WTC11 (cell line): ENCODE data around the gene SUCLG2. TPM values are rescaled to one million over a fixed set of nuclear protein-coding genes. Genes with fewer than 3 reads are reported as not detected.

ENCODE experiments used
- ATAC-seq: fragments of 200-7000 bp; cut with Tn5 transposase; 2 replicates; pipeline ENCODE4 v1.10.0; 2021; ENCODE audit warnings: mild to moderate bottlenecking, moderate library complexity
- CTCF ChIA-PET: fragments of 300-600 bp; sonication (Branson Sonifier 250); formaldehyde crosslinking; loops from one replicate; lab custom pipeline; 2021; ENCODE audit warnings: antibody characterized with exemption; lab: Charles Lee
- POLR2A ChIA-PET: fragments of 350-600 bp; sonication (Branson Sonifier 250); formaldehyde crosslinking; loops from one replicate; lab custom pipeline; 2021; ENCODE audit warnings: antibody characterized with exemption; lab: Charles Lee
- DNase-seq: peaks from one replicate; pipeline ENCODE4 v3.0.0; 2021; ENCODE audit warnings: low spot score
- H3K27ac Mint-ChIP-seq: 2 replicates; pipeline ENCODE4 v1.8.0; 2021; ENCODE audit warnings: mixed read lengths
- H3K27me3 Mint-ChIP-seq: 2 replicates; pipeline ENCODE4 v1.8.0; 2021; ENCODE audit warnings: low read depth, mild to moderate bottlenecking, moderate library complexity, mixed read lengths
- H3K36me3 Mint-ChIP-seq: 2 replicates; pipeline ENCODE4 v1.8.0; 2021; ENCODE audit warnings: mixed read lengths
- H3K4me1 Mint-ChIP-seq: 2 replicates; pipeline ENCODE4 v1.8.0; 2022; ENCODE audit warnings: mixed read lengths
- H3K4me3 Mint-ChIP-seq: 2 replicates; pipeline ENCODE4 v1.8.0; 2021; ENCODE audit warnings: mild to moderate bottlenecking, moderate library complexity, mixed read lengths
- H3K9me3 Mint-ChIP-seq: 2 replicates; pipeline ENCODE4 v1.8.0; 2021; ENCODE audit warnings: mixed read lengths
- AFF4 ChIP-seq: sonication (generic); formaldehyde crosslinking; IDR thresholded peaks from 2 replicates; pipeline ENCODE4 v1.8.1; 2023; ENCODE audit warnings: mild to moderate bottlenecking, missing genetic modification reagents, borderline replicate concordance
- CDX4 ChIP-seq: fragments of 250-450 bp; sonication (Bioruptor Pico); IDR thresholded peaks from 2 replicates; pipeline ENCODE4 v1.9.0; 2021; ENCODE audit warnings: moderate library complexity, mild to moderate bottlenecking, inconsistent platforms, borderline replicate concordance
- CREM ChIP-seq: sonication (generic); formaldehyde crosslinking; IDR thresholded peaks from 2 replicates; pipeline ENCODE4 v1.8.1; 2022; ENCODE audit warnings: mild to moderate bottlenecking, missing genetic modification reagents, moderate library complexity
- E2F4 ChIP-seq: sonication (generic); formaldehyde crosslinking; IDR thresholded peaks from 2 replicates; pipeline ENCODE4 v1.8.1; 2022; ENCODE audit warnings: low read depth, mild to moderate bottlenecking, moderate library complexity, missing genetic modification reagents, borderline replicate concordance
- ETV6 ChIP-seq: sonication (generic); formaldehyde crosslinking; IDR thresholded peaks from 2 replicates; pipeline ENCODE4 v1.8.1; 2022; ENCODE audit warnings: mild to moderate bottlenecking, missing genetic modification reagents
- FOXJ3 ChIP-seq: sonication (generic); formaldehyde crosslinking; IDR thresholded peaks from 2 replicates; pipeline ENCODE4 v1.9.0; 2021; ENCODE audit warnings: missing genetic modification reagents, mild to moderate bottlenecking, borderline replicate concordance
- FOXP1 ChIP-seq: sonication (generic); formaldehyde crosslinking; IDR thresholded peaks from 2 replicates; pipeline ENCODE4 v1.8.0; 2022; ENCODE audit warnings: missing genetic modification reagents, mild to moderate bottlenecking, moderate library complexity, borderline replicate concordance
- GABPB1 ChIP-seq: sonication (generic); formaldehyde crosslinking; IDR thresholded peaks from 2 replicates; pipeline ENCODE4 v1.8.1; 2023; ENCODE audit warnings: mild to moderate bottlenecking, missing genetic modification reagents
- HMGXB4 ChIP-seq: sonication (generic); formaldehyde crosslinking; IDR thresholded peaks from 2 replicates; pipeline ENCODE4 v1.8.1; 2023; ENCODE audit warnings: mild to moderate bottlenecking, moderate library complexity, missing genetic modification reagents
- JUN ChIP-seq: sonication (generic); formaldehyde crosslinking; IDR thresholded peaks from 2 replicates; pipeline ENCODE4 v1.8.0; 2023; ENCODE audit warnings: mild to moderate bottlenecking, missing genetic modification reagents
- MLX ChIP-seq: sonication (generic); formaldehyde crosslinking; IDR thresholded peaks from 2 replicates; pipeline ENCODE4 v1.8.1; 2023; ENCODE audit warnings: mild to moderate bottlenecking, missing genetic modification reagents, moderate library complexity
- MXD4 ChIP-seq: fragments of 250-450 bp; sonication (Bioruptor Pico); IDR thresholded peaks from 2 replicates; pipeline ENCODE4 v1.8.0; 2021; ENCODE audit warnings: mild to moderate bottlenecking, moderate library complexity, borderline replicate concordance
- NFYB ChIP-seq: sonication (generic); formaldehyde crosslinking; conservative IDR thresholded peaks from 2 replicates; pipeline ENCODE4 v1.8.0; 2022; ENCODE audit warnings: low read depth, missing genetic modification reagents
- PREB ChIP-seq: sonication (generic); formaldehyde crosslinking; IDR thresholded peaks from 2 replicates; pipeline ENCODE4 v1.8.1; 2022; ENCODE audit warnings: mild to moderate bottlenecking, missing genetic modification reagents, moderate library complexity, borderline replicate concordance
- USF1 ChIP-seq: sonication (generic); formaldehyde crosslinking; IDR thresholded peaks from 2 replicates; pipeline ENCODE4 v1.8.0; 2022; ENCODE audit warnings: mild to moderate bottlenecking, missing genetic modification reagents
- ZBTB43 ChIP-seq: sonication (generic); formaldehyde crosslinking; IDR thresholded peaks from 2 replicates; pipeline ENCODE4 v1.8.1; 2023; ENCODE audit warnings: mild to moderate bottlenecking, missing genetic modification reagents
- ZNF138 ChIP-seq: sonication (generic); formaldehyde crosslinking; conservative IDR thresholded peaks from 2 replicates; pipeline ENCODE4 v1.8.1; 2022; ENCODE audit warnings: mild to moderate bottlenecking, moderate library complexity, missing genetic modification reagents
- ZSCAN18 ChIP-seq: fragments of 250-450 bp; sonication (Bioruptor Pico); IDR thresholded peaks from 2 replicates; pipeline ENCODE4 v2.1.2; 2022; ENCODE audit warnings: mild to moderate bottlenecking, moderate library complexity
- total RNA-seq: library from RNA; stranded (reverse); gene quantifications from 3 replicates; pipeline ENCODE4 v1.2.3, GENCODE V29; 2021

Gene SUCLG2
- total RNA-seq, 1 experiment from 2014 or later, result 39.7 TPM

- TF ChIP-seq E2F4 (CRISPR knock-in tag), result no peak
- TF ChIP-seq AFF4 (CRISPR knock-in tag), result no peak
- TF ChIP-seq ZBTB43 (CRISPR knock-in tag), result no peak
Measured at GRCh38 chr3:67486883-67487282, 167.5 kb downstream of the SUCLG2 start (continued).

- H3K9me3 Mint-ChIP-seq, result no peaks in the 10 kb centered on the region
- ATAC-seq, result no peak
- no peak overlapping the region for H3K4me3 Mint-ChIP-seq
- ChIA-PET CTCF (no interaction called here), POLR2A (no interaction called here)
- no peaks in the 10 kb centered on the region for H3K36me3 Mint-ChIP-seq
- DNase-seq, result no peak
- H3K4me1 Mint-ChIP-seq, result peaks cover 21% of the 10 kb centered on the region
- TF ChIP-seq GABPB1 (CRISPR knock-in tag), result no peak
- no peak for TF ChIP-seq ZSCAN18 (CRISPR knock-in tag)
- no peak for TF ChIP-seq CDX4 (CRISPR knock-in tag)
- no peak for TF ChIP-seq USF1 (CRISPR knock-in tag)
- H3K27ac Mint-ChIP-seq, result no peak overlapping the region
- H3K27me3 Mint-ChIP-seq, result no peaks in the 10 kb centered on the region
Measured at GRCh38 chr3:67484085-67484484, 170.3 kb downstream of the SUCLG2 start.

GRCh38 chr3:67481126-67481525, 173.3 kb downstream of the SUCLG2 start:
- Mint-ChIP-seq H3K36me3 (peaks cover 14% of the 10 kb centered on the region), H3K4me1 (peaks cover 21% of the 10 kb centered on the region), H3K9me3 (peaks cover 18% of the 10 kb centered on the region), H3K4me3 (no peak overlapping the region), H3K27me3 (no peaks in the 10 kb centered on the region), H3K27ac (no peak overlapping the region)
- ChIA-PET CTCF (no interaction called here), POLR2A (no interaction called here)
- no peak for ATAC-seq
- no peak for DNase-seq
- TF ChIP-seq MXD4 (CRISPR knock-in tag), result no peak
- no peak for TF ChIP-seq JUN (CRISPR knock-in tag)
- TF ChIP-seq ETV6 (CRISPR knock-in tag), result no peak
- no peak for TF ChIP-seq MLX
- no peak for TF ChIP-seq CREM (CRISPR knock-in tag)
- no peak for TF ChIP-seq PREB (CRISPR knock-in tag)
- TF ChIP-seq HMGXB4, result no peak
- TF ChIP-seq ZSCAN18 (CRISPR knock-in tag), result no peak
- TF ChIP-seq GABPB1 (CRISPR knock-in tag), result no peak
- TF ChIP-seq NFYB (CRISPR knock-in tag), result no peak
- TF ChIP-seq FOXP1, result no peak
- TF ChIP-seq ZNF138 (CRISPR knock-in tag), result no peak
- no peak for TF ChIP-seq FOXJ3 (CRISPR knock-in tag)
